ENCODE results near the gene IFITM1. TPM values are rescaled to one million over a fixed set of nuclear protein-coding genes. Genes with fewer than 3 reads are reported as not detected.

IFITM1 gene
- total and polyA plus RNA-seq, 9 of the 15 experiments (the other 6 are each of a cell fraction or from before 2014, with no cell fraction given) = 691 to 5,579 (median 974) TPM

DNA sequence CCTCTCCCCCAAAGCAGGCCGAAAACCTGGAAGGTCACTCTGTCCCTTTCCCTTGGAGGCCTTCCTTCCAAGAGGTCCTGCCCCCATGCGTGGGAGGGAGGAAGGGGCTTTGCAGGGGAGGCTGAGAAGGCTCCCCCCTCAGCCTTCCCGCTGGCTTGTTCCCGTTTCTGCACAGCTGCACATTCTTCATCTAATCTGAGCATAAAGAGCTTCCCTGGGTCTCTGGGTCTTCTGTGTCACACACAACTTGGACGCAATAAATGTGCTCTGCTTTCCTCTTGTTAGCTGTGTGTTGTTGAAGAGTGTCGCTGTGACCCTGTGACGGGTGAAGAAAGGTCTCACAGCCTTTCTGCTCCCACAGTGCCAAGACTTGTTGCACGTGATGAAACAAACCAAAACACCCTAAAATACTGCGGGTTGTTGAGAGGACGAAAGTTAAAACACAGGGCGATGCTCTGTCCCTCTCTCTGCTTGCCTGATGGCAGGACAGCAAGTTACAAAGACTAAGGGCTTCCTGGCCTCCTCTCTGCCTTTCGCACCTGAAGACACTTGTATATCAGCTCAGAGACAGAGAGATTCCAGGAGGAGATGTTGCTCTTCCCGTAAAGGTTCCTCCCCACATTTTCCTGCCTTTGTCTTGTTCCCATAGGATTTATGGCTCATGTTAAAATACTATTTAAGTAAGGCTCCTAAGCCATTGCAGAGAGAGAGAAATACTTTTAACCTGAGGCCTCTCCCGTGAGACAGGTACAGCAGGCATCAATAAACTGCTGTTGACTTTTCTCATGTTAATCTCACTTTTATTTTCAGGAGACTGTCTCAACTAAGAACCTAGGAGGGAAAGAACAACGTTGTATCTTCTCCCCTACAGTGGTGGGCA lies 22.2 kb downstream of the IFITM1 start (continued):
- TF ChIP-seq, protein P1, sequence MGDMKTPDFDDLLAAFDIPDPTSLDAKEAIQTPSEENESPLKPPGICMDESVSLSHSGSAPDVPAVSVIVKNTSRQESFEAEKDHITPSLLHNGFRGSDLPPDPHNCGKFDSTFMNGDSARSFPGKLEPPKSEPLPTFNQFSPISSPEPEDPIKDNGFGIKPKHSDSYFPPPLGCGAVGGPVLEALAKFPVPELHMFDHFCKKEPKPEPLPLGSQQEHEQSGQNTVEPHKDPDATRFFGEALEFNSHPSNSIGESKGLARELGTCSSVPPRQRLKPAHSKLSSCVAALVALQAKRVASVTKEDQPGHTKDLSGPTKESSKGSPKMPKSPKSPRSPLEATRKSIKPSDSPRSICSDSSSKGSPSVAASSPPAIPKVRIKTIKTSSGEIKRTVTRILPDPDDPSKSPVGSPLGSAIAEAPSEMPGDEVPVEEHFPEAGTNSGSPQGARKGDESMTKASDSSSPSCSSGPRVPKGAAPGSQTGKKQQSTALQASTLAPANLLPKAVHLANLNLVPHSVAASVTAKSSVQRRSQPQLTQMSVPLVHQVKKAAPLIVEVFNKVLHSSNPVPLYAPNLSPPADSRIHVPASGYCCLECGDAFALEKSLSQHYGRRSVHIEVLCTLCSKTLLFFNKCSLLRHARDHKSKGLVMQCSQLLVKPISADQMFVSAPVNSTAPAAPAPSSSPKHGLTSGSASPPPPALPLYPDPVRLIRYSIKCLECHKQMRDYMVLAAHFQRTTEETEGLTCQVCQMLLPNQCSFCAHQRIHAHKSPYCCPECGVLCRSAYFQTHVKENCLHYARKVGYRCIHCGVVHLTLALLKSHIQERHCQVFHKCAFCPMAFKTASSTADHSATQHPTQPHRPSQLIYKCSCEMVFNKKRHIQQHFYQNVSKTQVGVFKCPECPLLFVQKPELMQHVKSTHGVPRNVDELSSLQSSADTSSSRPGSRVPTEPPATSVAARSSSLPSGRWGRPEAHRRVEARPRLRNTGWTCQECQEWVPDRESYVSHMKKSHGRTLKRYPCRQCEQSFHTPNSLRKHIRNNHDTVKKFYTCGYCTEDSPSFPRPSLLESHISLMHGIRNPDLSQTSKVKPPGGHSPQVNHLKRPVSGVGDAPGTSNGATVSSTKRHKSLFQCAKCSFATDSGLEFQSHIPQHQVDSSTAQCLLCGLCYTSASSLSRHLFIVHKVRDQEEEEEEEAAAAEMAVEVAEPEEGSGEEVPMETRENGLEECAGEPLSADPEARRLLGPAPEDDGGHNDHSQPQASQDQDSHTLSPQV (IDR thresholded peaks at IDR 0.05) = peak; percentile 65
- peak; percentile 48 for TF ChIP-seq DPF2 (IDR thresholded peaks at IDR 0.05)
- no peak for TF ChIP-seq MBD2 (IDR thresholded peaks at IDR 0.05; ENCODE audit: borderline replicate concordance, low read depth)
- TF ChIP-seq MYC (IDR thresholded peaks at IDR 0.05; ENCODE audit: low read depth, low read length) = no peak
- TF ChIP-seq MYC (CRISPR knock-in tag; IDR thresholded peaks at IDR 0.05; ENCODE audit: borderline replicate concordance, low read depth) = no peak
- no peak for TF ChIP-seq ZNF217 (CRISPR knock-in tag; IDR thresholded peaks at IDR 0.05)
- no peak for TF ChIP-seq MYNN (IDR thresholded peaks at IDR 0.05)
- no peak for TF ChIP-seq MYNN (CRISPR knock-in tag; IDR thresholded peaks at IDR 0.05)
- 0 out of 2 replicates have a peak, but pooled peaks have one; percentile 13 for TF ChIP-seq ZNF583 (CRISPR knock-in tag; IDR thresholded peaks at IDR 0.05)
- TF ChIP-seq KDM2B (CRISPR knock-in tag; IDR thresholded peaks at IDR 0.05) = no peak
- TF ChIP-seq DIDO1 (tag; IDR thresholded peaks at IDR 0.05; ENCODE audit: low read depth) = no peak
- TF ChIP-seq GATAD2A (IDR thresholded peaks at IDR 0.05) = peak; percentile 80
- TF ChIP-seq, protein P2, sequence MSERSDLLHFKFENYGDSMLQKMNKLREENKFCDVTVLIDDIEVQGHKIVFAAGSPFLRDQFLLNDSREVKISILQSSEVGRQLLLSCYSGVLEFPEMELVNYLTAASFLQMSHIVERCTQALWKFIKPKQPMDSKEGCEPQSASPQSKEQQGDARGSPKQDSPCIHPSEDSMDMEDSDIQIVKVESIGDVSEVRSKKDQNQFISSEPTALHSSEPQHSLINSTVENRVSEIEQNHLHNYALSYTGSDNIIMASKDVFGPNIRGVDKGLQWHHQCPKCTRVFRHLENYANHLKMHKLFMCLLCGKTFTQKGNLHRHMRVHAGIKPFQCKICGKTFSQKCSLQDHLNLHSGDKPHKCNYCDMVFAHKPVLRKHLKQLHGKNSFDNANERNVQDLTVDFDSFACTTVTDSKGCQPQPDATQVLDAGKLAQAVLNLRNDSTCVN (CRISPR knock-in tag; IDR thresholded peaks at IDR 0.05) = no peak
- TF ChIP-seq IRF2 (CRISPR knock-in tag; IDR thresholded peaks at IDR 0.05) = no peak
- TF ChIP-seq ZNF263 (CRISPR knock-in tag; IDR thresholded peaks at IDR 0.05; ENCODE audit: borderline replicate concordance) = 0 out of 2 replicates have a peak, but pooled peaks have one; percentile 23
- TF ChIP-seq, protein P3, sequence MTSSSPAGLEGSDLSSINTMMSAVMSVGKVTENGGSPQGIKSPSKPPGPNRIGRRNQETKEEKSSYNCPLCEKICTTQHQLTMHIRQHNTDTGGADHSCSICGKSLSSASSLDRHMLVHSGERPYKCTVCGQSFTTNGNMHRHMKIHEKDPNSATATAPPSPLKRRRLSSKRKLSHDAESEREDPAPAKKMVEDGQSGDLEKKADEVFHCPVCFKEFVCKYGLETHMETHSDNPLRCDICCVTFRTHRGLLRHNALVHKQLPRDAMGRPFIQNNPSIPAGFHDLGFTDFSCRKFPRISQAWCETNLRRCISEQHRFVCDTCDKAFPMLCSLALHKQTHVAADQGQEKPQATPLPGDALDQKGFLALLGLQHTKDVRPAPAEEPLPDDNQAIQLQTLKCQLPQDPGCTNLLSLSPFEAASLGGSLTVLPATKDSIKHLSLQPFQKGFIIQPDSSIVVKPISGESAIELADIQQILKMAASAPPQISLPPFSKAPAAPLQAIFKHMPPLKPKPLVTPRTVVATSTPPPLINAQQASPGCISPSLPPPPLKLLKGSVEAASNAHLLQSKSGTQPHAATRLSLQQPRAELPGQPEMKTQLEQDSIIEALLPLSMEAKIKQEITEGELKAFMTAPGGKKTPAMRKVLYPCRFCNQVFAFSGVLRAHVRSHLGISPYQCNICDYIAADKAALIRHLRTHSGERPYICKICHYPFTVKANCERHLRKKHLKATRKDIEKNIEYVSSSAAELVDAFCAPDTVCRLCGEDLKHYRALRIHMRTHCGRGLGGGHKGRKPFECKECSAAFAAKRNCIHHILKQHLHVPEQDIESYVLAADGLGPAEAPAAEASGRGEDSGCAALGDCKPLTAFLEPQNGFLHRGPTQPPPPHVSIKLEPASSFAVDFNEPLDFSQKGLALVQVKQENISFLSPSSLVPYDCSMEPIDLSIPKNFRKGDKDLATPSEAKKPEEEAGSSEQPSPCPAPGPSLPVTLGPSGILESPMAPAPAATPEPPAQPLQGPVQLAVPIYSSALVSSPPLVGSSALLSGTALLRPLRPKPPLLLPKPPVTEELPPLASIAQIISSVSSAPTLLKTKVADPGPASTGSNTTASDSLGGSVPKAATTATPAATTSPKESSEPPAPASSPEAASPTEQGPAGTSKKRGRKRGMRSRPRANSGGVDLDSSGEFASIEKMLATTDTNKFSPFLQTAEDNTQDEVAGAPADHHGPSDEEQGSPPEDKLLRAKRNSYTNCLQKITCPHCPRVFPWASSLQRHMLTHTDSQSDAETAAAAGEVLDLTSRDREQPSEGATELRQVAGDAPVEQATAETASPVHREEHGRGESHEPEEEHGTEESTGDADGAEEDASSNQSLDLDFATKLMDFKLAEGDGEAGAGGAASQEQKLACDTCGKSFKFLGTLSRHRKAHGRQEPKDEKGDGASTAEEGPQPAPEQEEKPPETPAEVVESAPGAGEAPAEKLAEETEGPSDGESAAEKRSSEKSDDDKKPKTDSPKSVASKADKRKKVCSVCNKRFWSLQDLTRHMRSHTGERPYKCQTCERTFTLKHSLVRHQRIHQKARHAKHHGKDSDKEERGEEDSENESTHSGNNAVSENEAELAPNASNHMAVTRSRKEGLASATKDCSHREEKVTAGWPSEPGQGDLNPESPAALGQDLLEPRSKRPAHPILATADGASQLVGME (CRISPR knock-in tag; IDR thresholded peaks at IDR 0.05) = no peak
- no peak for TF ChIP-seq ZNF143 (CRISPR knock-in tag; IDR thresholded peaks at IDR 0.05)

All from K562 (cell line).